Measurements from ENCODE around the gene FBXO17. TPM values are rescaled to one million over a fixed set of nuclear protein-coding genes. Genes with fewer than 3 reads are reported as not detected.

Gene FBXO17
- polyA plus RNA-seq, 3 donors, result 69.5 to 93.4 (median 71.4) TPM

DNA sequence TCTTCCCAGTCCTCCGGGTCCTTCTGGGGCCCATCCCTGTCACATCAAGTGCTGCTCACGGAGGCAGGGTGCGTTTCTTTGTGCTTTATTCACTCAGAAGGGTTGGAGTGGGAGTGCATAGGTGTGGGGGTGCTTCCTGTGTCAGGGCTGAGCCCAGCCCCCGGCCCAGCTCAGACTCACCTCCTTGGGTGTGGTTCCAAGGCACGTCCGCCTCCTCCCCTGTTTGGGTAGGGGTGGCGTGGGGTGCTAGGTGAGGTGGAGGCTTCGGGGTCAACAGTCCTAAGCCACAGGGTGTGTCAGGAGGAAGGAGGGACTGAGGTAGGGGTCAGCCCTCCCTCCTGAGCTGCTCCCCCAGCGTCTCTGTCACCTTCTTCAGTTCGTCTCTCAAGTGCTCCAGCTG is 66.6 kb downstream of the FBXO17 start:
- DNase-seq (ENCODE audit: extremely low read depth in 1 of 11, low read depth in 9 of 11, low spot score in 4 of 11), result no peak

DNA sequence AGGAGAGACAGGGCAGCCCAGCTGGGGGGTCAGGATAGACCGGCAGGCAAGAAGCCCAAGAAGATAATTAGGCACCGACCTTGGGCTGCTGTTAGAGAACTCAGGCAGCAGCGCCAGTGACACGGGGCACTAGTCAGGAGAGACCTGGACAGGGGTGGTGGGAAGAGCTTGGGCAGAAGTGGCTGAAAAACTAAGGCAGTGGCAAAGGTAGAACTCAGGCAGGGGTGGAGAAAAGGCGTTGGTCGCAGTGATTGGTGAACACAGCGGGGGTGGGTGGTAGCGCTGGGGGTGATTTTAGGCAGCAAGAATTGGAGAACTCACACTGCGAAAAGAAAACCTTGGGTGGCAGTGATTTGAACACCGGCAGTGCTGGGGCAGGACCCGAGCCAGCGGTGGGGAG is 67.9 kb downstream of the FBXO17 start:
- DNase-seq (ENCODE audit: extremely low read depth in 1 of 11, low read depth in 9 of 11, low spot score in 4 of 11), result no peak

DNA sequence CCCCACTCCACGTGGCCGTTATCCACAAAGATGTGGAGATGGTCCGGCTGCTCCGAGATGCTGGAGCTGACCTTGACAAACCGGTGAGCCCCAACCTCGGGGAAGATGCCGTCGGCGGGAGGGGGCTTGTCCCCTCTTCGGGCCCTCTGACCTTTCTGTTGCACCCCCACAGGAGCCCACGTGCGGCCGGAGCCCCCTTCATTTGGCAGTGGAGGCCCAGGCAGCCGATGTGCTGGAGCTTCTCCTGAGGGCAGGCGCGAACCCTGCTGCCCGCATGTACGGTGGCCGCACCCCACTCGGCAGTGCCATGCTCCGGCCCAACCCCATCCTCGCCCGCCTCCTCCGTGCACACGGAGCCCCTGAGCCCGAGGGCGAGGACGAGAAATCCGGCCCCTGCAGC is 68.3 kb downstream of the FBXO17 start:
- DNase-seq (ENCODE audit: extremely low read depth in 1 of 11, low read depth in 9 of 11, low spot score in 4 of 11), result no peak

DNA sequence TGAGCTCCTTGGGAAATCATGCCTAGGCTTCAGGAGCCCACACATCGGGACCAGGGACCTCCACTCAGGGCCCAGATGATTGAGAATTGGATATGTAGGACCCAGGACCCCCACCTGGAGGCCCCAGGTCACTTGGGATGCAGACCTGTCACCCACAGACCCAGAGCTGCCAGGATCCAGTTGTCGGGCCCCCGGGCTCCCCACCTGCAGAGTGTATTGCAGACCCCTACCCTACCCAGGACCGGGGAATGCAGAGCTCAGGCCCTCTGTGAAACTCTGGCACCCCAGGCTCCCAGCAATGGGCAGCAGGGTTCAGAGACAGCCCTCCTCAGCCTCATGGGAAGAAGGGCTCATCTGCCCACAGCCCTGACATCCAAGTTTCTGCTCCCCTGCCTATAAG is 69.9 kb downstream of the FBXO17 start:
- DNase-seq (ENCODE audit: extremely low read depth in 1 of 11, low read depth in 9 of 11, low spot score in 4 of 11), result no peak

DNA sequence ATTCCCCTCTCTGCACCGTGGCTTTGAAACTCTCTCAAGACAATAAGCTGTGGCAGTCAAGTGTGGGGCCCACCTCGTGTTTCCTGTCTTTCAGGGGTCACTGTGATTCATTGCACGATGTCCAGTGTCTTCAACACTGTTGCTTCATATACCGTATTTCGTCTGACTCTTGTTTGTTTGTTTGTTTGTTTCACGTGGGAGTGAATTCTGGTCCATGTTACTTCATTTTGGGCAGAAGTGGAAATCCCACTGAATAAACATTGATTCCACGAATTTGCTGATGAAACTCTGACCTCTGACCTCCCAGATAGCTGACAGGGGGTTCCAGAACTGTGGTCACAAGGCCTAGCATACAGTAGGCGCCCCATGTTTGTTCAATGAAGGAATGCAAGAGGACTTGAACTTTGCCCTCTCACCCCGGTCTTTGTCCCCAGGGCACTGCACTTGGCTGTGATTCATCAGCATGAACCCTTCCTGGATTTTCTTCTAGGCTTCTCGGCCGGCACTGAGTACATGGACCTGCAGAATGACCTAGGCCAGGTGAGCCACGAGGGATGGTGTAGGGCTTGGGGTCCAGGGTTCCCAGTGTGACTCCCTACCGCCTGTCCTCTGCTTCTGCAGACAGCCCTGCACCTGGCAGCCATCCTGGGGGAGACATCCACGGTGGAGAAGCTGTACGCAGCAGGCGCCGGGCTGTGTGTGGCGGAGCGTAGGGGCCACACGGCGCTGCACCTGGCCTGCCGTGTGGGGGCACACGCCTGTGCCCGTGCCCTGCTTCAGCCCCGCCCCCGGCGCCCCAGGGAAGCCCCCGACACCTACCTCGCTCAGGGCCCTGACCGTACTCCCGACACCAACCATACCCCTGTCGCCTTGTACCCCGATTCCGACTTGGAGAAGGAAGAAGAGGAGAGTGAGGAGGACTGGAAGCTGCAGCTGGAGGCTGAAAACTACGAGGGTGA is 70.7 kb downstream of the FBXO17 start:
- no peak for DNase-seq (ENCODE audit: extremely low read depth in 1 of 11, low read depth in 9 of 11, low spot score in 4 of 11)

DNA sequence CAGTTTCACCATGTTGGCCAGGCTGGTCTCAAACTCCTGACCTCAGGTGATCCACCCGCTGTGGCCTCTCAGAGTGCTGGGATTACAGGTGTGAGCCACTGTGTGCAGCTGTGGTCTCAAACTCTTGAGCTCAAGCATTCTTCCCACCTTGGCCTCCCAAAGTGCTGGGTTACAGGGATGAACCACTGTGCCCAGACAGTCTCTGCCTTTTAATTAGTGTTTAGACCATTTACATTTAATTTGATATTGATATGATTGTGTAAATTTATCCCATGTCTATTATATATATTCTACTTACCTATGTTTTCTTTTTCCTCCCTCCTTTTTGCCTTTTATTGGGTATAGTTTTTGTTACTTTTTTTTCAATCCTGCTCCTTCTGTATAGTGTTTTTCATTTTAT is 73.9 kb downstream of the FBXO17 start:
- DNase-seq (ENCODE audit: extremely low read depth in 1 of 11, low read depth in 9 of 11, low spot score in 4 of 11), result no peak

DNA sequence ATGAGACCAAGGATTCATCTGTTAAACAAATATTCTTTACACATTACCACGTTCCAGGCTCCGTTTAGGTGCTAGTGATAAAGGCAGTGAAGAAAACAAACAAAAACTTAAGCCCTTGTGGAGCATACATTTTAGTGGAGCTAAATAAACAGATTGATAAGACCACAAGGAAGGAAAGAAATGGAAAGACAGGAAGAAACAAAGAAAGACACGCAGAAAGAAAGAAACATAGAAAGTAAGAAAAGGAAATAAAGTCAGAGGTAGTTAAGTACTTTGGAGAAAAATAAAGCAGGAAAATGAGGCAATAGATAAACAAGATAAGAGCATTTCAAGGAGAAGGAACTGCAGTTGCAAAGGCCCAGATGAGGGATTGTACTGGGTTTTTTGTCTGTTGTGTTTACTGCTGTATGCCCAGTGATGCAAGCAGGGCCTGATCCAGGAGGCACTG is 74.8 kb downstream of the FBXO17 start:
- DNase-seq (ENCODE audit: extremely low read depth in 1 of 11, low read depth in 9 of 11, low spot score in 4 of 11), result no peak

DNA sequence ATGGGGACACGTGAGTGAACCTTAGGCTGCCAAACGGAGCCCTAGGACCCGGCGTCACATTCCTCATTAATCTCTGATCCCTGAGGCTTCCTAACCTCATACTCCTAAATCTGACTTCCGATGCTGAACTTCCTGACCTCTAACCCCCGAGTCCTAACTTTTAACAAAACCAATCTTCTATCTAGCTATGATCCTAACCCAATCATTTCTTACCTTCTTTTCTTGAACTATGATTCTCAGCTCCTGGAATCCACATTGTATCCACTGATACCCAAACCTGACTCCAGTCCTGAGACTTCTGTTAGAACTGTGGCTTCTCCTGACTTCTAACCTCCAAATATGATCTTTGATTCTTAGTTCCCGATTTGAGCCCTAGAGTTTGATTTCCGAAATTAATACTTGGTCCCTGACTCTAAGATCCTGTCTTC is 75.3 kb downstream of the FBXO17 start:
- DNase-seq (ENCODE audit: extremely low read depth in 1 of 11, low read depth in 9 of 11, low spot score in 4 of 11), result peak in 2 of 11 donors; percentile 50 to 56

DNA sequence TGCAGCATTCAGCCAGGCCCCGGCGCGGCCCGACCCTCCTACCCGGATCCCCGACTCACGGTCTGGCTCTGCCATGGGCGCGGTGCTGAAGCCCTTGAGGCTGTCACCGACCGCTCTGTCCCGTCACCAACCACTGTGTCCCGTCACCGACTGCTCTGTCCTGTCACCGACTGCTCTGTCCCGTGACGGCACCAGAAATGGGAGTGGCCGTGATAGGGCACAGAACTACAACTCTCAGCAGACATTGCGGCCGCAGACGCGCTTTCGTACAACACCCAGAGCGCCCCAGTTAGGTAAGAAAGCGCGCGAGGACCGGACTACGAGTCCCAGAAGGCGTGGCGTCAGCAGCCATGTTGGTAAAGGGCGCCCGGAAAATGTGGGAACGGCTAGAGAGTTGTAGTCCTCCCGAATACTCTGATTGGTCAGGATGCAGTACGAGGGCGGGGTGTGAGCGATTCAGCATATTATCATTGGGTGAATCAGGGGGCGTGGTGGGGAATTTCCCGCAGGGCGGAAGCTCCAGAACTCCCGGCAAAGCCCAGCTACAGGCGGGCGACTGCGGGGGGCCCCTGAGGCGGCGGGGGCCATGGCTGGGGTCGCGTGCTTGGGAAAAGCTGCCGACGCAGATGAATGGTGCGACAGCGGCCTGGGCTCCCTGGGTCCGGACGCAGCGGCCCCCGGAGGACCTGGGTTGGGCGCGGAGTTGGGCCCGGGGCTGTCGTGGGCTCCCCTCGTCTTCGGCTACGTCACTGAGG is 75.9 kb downstream of the FBXO17 start, which contains the start of the genes NFKBIB and SIRT2:
Gene NFKBIB, plus strand, starts transcription at position 523 of the 755 bp plus-strand sequence. Its CDS starts 64 bp downstream, at position 587.
Gene SIRT2, minus strand, starts transcription at position 172 of the 755 bp plus-strand sequence. Its CDS starts 97 bp downstream, at position 75.
- peak; percentile 99 to 100 (median 100) for DNase-seq (ENCODE audit: extremely low read depth in 1 of 11, low read depth in 9 of 11, low spot score in 4 of 11)

DNA sequence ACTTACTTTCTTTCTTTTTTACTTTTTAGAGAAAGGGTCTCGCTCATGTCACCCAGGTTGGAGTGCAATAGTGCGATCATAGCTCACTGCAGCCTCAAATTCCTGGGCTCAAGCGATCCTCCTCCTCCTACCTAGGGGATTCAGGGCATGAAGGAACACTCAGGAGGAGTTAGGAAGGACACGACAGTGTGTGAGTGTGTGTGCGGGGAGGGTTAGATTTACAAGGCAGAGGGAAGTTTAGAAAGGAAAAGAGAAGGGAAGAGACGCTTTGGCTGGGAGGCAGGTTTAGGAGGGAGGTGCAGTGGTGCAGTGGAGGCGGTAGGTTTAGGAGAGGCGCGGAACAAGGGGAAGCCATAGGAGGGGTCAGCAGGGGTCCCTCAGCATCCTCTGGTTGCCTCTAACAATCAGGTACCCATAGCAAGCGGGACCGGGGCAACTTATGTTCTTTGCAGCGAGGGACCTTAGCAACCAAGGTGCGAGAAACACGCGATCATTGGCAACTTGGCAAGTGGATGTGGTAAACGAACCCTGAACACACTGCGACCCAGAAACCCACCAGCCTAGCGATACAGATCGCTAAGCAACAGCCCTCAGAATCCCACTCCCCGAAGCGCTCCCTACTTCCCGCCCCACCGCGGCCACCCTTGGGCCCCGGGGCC is 76.6 kb downstream of the FBXO17 start:
- DNase-seq (ENCODE audit: extremely low read depth in 1 of 11, low read depth in 9 of 11, low spot score in 4 of 11), result no peak

DNA sequence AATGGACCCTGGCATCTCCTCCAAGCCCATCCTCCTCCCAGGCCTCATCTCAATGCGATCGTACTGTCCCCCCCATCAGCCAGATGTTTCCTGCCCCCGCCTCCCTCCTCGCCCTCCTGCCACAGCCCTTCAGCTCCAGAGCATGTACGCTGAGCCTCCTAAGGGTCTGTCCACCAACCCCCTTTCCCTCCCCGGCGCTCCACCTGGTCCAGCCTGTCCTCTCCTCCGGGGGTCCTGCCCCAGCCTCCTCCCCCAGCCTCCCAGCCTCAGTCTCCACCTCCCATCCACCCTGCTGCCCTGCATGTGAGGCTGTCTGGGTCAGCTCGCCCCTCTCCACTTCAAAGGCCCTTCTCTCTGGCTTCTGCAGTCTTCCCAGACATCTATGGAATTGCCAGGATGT is 80.6 kb downstream of the FBXO17 start:
- no peak for DNase-seq (ENCODE audit: extremely low read depth in 1 of 11, low read depth in 9 of 11, low spot score in 4 of 11)

DNA sequence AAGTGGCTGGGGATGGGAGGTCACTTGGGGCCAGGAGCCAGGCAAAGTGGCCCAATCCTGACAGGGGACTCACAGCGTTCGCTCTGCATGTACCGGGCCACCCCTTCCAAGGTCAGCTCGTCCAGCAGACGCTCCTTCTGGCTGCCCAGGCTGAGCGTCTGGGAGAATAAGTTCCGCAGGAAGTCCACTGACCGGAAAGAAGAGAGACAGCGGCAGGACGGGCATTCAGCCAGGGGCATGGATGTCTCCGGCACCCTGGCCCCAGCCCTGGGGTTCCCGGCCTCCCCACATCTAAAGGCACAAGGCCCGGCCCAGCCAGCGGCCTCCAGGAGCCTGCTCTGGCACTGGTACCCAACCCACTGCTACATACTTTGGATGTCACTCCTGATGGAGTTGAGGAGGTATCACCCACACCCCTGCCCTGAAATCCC is 82.2 kb downstream of the FBXO17 start:
- DNase-seq (ENCODE audit: extremely low read depth in 1 of 11, low read depth in 9 of 11, low spot score in 4 of 11), result no peak

DNA sequence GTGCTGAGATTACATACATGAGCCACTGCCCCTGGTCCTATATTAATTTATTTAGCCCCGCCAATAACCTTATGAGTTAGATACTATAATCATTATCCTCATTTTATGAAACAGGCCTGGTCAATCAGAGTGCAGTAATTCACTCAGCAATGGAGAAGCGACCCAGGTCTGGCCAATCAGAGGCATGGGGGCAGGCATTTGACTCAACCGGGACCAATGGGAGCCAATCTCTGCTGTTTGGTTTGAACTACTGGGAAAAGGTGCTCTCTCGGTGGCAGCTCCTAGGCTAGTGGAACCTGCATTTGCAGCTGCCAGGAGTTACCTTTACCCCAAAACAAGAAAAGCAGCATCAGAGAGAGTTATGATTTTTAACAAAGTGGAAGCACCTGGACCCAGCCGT is 82.7 kb downstream of the FBXO17 start:
- DNase-seq (ENCODE audit: extremely low read depth in 1 of 11, low read depth in 9 of 11, low spot score in 4 of 11), result no peak

DNA sequence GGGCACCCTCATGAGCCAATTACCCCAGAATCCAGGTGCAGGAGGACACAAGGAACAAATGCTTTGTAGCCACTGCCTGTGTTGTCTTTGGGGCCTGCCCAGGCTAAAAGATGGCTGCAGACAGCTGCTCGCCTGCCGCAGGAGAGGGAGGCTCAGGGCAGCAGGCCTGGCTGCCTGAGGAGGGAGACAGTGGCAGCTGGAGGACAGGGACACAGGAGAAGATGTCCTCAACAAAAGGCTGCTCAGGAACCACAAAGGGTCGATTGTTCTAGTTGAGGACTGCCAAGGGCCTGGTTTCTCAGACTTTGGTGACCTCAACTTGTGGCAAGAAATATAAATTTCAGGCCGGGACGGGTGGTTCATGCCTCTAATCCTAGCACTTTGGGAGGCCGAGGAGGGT is 83.8 kb downstream of the FBXO17 start:
- no peak for DNase-seq (ENCODE audit: extremely low read depth in 1 of 11, low read depth in 9 of 11, low spot score in 4 of 11)

Other genes with a start within 250 kb of the FBXO17 start
- gene CAPN12, start 231.3 kb downstream of the FBXO17 start, polyA plus RNA-seq (ENCODE audit: insufficient read length in 3 of 3), result 10 to 100 TPM in 1 of 3 donors, 1 to 10 TPM in 2; 7.8 to 17.4 (median 9.7) TPM
- 1 to 10 TPM in 1 of 3 donors, under 1 TPM in 1, not detected in 1; 1.00 to 2.1 TPM for gene LGALS7, start 202.2 kb downstream of the FBXO17 start, polyA plus RNA-seq (ENCODE audit: insufficient read length in 3 of 3)
- 1 to 10 TPM in 1 of 3 donors, under 1 TPM in 1, not detected in 1; 0.57 to 2.5 TPM for gene LGALS7B, start 186.5 kb downstream of the FBXO17 start, polyA plus RNA-seq (ENCODE audit: insufficient read length in 3 of 3)
- 1 to 10 TPM; 1.4 to 2.9 (median 2.0) TPM for gene LGALS4, start 162.8 kb downstream of the FBXO17 start, polyA plus RNA-seq (ENCODE audit: insufficient read length in 3 of 3)
- 100 to 1,000 TPM; 136 to 158 (median 147) TPM for gene ECH1, start 143.9 kb downstream of the FBXO17 start, polyA plus RNA-seq (ENCODE audit: insufficient read length in 3 of 3)
- gene HNRNPL, start 125.8 kb downstream of the FBXO17 start, polyA plus RNA-seq (ENCODE audit: insufficient read length in 3 of 3), result 100 to 1,000 TPM; 449 to 563 (median 527) TPM
- 1 to 10 TPM; 6.0 to 8.9 (median 7.8) TPM for gene RINL, start 97.5 kb downstream of the FBXO17 start, polyA plus RNA-seq (ENCODE audit: insufficient read length in 3 of 3)
- gene SIRT2, start 76.1 kb downstream of the FBXO17 start, polyA plus RNA-seq (ENCODE audit: insufficient read length in 3 of 3), result 10 to 100 TPM; 37.1 to 48.7 (median 42.1) TPM
- gene NFKBIB, start 75.8 kb downstream of the FBXO17 start, polyA plus RNA-seq (ENCODE audit: insufficient read length in 3 of 3), result 10 to 100 TPM in 2 of 3 donors, 1 to 10 TPM in 1; 6.4 to 11.0 (median 10.4) TPM
- gene CCER2, start 63.6 kb downstream of the FBXO17 start, polyA plus RNA-seq (ENCODE audit: insufficient read length in 3 of 3), result 1 to 10 TPM in 1 of 3 donors, under 1 TPM in 2; 0.57 to 1.1 (median 0.65) TPM
- gene SARS2, start 45.0 kb downstream of the FBXO17 start, polyA plus RNA-seq (ENCODE audit: insufficient read length in 3 of 3), result 10 to 100 TPM; 43.2 to 56.0 (median 50.9) TPM
- 10 to 100 TPM; 15.2 to 27.4 (median 26.5) TPM for gene MRPS12, start 44.8 kb downstream of the FBXO17 start, polyA plus RNA-seq (ENCODE audit: insufficient read length in 3 of 3)
- 1 to 10 TPM; 7.1 to 8.7 (median 7.2) TPM for gene FBXO27, start 56.8 kb upstream of the FBXO17 start, polyA plus RNA-seq (ENCODE audit: insufficient read length in 3 of 3)
- gene ACP7, start 108.6 kb upstream of the FBXO17 start, polyA plus RNA-seq (ENCODE audit: insufficient read length in 3 of 3), result under 1 TPM; 0.20 to 0.72 (median 0.38) TPM
- gene PAK4, start 150.0 kb upstream of the FBXO17 start, polyA plus RNA-seq (ENCODE audit: insufficient read length in 3 of 3), result 10 to 100 TPM; 41.7 to 71.0 (median 65.6) TPM
- 1 to 10 TPM; 1.3 to 4.5 (median 1.7) TPM for gene NCCRP1, start 221.2 kb upstream of the FBXO17 start, polyA plus RNA-seq (ENCODE audit: insufficient read length in 3 of 3)
- not detected for gene SYCN, start 228.5 kb upstream of the FBXO17 start, polyA plus RNA-seq (ENCODE audit: insufficient read length in 3 of 3)

All from renal cortex interstitium (tissue), 11 donors.